ENCODE data around the gene SCGB1A1. TPM values are rescaled to one million over a fixed set of nuclear protein-coding genes. Genes with fewer than 3 reads are reported as not detected.

Gene SCGB1A1
- polyA plus RNA-seq, 3 donors = not detected

DNA sequence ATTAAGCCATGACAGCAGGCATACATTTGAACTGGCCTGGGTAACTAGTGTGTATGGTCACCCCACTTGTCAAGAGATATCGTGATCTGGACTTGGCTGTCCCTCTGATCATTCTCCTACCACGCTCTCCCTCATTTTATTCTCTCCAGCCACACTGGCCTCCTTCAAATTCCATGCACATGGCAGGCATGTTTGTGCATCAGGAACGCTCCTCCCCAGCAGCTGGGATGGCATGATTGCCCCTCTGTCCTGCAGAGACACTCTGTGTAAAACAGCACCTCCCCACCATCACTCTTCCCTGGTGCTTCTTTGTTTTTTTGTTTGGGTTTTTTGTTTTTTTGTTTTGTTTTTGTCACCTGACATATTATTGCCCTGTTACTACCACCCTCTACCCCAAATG is 31.5 kb upstream of the SCGB1A1 start:
- H4K20me1 ChIP-seq (ENCODE audit: insufficient read depth, low read length) = no peaks in the 10 kb centered on the region
- peak overlapping the region in 1 of 7 donors; percentile 62 for H3K27ac Mint-ChIP-seq

DNA sequence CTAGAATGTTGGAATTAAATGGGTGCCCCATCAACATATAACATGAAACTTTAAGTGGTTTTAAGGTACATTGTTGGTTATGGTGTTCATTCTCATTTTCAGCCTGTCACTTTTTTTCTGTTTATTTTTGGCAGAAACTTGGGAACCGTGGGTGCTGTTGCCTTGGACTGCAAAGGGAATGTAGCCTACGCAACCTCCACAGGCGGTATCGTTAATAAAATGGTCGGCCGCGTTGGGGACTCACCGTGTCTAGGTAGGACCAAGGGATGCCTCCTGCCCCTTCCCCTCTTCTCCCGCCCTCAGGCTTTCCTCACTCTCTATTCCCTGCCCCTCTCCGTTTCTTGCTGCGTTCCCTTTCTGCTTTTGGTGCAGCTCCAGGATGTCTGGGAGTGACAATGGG is 29.8 kb upstream of the SCGB1A1 start:
- Histone ChIP-seq H3K9me3 (replicated peaks in 1 of 2; ENCODE audit: control insufficient read depth in 1 of 2, insufficient read depth in 1 of 2, low read length in 2 of 2) (no peaks in the 10 kb centered on the region), H3K9ac (ENCODE audit: insufficient read depth, low read length, poor library complexity, severe bottlenecking) (no peak overlapping the region), H3K27me3 (ENCODE audit: control insufficient read depth in 2 of 2, insufficient read depth in 2 of 2, low read length in 2 of 2) (no peaks in the 10 kb centered on the region), H3K4me2 (replicated peaks; ENCODE audit: extremely low read depth, low read length, poor library complexity, severe bottlenecking) (no peak overlapping the region), H3K79me2 (ENCODE audit: insufficient read depth, low read length) (no peaks in the 10 kb centered on the region), H3K36me3 (replicated peaks in 1 of 2; ENCODE audit: control insufficient read depth in 1 of 2, insufficient read depth in 2 of 2, low read length in 2 of 2) (peaks cover 32 to 40% of the 10 kb centered on the region in 2 donors), H3K27ac (ENCODE audit: low read depth in 1 of 2, low read length in 2 of 2) (no peak overlapping the region), H2AFZ (ENCODE audit: insufficient read depth, low read depth, low read length, poor library complexity, severe bottlenecking) (no peak overlapping the region), H4K20me1 (ENCODE audit: insufficient read depth, low read length) (no peaks in the 10 kb centered on the region), H3K4me3 (replicated peaks in 1 of 3; ENCODE audit: low read depth in 2 of 3, low read length in 3 of 3) (no peak overlapping the region), H3K4me1 (ENCODE audit: control insufficient read depth in 1 of 2, insufficient read depth in 2 of 2, low read length in 2 of 2) (peaks cover 0 to 8% of the 10 kb centered on the region in 2 donors)
- Mint-ChIP-seq H3K4me3 (no peak overlapping the region), H3K27ac (no peak overlapping the region), H3K9me3 (no peaks in the 10 kb centered on the region), H3K27me3 (ENCODE audit: low read depth in 3 of 3) (peaks cover 0 to 1% (median 0%) of the 10 kb centered on the region in 3 donors), H3K36me3 (peaks cover 25 to 51% of the 10 kb centered on the region in 2 donors), H3K4me1 (peaks cover 10% of the 10 kb centered on the region)
- intact Hi-C loops (cut with micrococcal nuclease) = no loop called here
- TF ChIP-seq, protein P1, sequence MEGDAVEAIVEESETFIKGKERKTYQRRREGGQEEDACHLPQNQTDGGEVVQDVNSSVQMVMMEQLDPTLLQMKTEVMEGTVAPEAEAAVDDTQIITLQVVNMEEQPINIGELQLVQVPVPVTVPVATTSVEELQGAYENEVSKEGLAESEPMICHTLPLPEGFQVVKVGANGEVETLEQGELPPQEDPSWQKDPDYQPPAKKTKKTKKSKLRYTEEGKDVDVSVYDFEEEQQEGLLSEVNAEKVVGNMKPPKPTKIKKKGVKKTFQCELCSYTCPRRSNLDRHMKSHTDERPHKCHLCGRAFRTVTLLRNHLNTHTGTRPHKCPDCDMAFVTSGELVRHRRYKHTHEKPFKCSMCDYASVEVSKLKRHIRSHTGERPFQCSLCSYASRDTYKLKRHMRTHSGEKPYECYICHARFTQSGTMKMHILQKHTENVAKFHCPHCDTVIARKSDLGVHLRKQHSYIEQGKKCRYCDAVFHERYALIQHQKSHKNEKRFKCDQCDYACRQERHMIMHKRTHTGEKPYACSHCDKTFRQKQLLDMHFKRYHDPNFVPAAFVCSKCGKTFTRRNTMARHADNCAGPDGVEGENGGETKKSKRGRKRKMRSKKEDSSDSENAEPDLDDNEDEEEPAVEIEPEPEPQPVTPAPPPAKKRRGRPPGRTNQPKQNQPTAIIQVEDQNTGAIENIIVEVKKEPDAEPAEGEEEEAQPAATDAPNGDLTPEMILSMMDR (IDR thresholded peaks at IDR 0.05) = no peak
- DNase-seq = no peak
- 100% methylated on average over 2 of the region's 11 CpGs for WGBS (ENCODE audit: insufficient coverage)

More for the DNA sequence above, 31.5 kb upstream of the SCGB1A1 start:
- no peak overlapping the region for H3K4me3 ChIP-seq (replicated peaks in 1 of 3; ENCODE audit: low read depth in 2 of 3, low read length in 3 of 3)
- H2AFZ ChIP-seq (ENCODE audit: insufficient read depth, low read depth, low read length, poor library complexity, severe bottlenecking) = no peak overlapping the region
- H3K36me3 Mint-ChIP-seq = peaks cover 24 to 49% of the 10 kb centered on the region in 2 donors
- H3K9me3 ChIP-seq (replicated peaks in 1 of 2; ENCODE audit: control insufficient read depth in 1 of 2, insufficient read depth in 1 of 2, low read length in 2 of 2) = no peaks in the 10 kb centered on the region
- WGBS (ENCODE audit: insufficient coverage) = 100% methylated on average over 1 of the region's 3 CpGs
- peaks cover 7% of the 10 kb centered on the region for H3K4me1 Mint-ChIP-seq
- no peaks in the 10 kb centered on the region for H3K27me3 ChIP-seq (ENCODE audit: control insufficient read depth in 2 of 2, insufficient read depth in 2 of 2, low read length in 2 of 2)
- no peaks in the 10 kb centered on the region for H3K79me2 ChIP-seq (ENCODE audit: insufficient read depth, low read length)
- no peak overlapping the region for H3K4me3 Mint-ChIP-seq
- no peak overlapping the region for H3K4me2 ChIP-seq (replicated peaks; ENCODE audit: extremely low read depth, low read length, poor library complexity, severe bottlenecking)
- DNase-seq = no peak
- TF ChIP-seq, protein P1 (IDR thresholded peaks at IDR 0.05) = no peak
- intact Hi-C loops (cut with micrococcal nuclease) = no loop called here
- peaks cover 0 to 8% of the 10 kb centered on the region in 2 donors for H3K4me1 ChIP-seq (ENCODE audit: control insufficient read depth in 1 of 2, insufficient read depth in 2 of 2, low read length in 2 of 2)
- no peak overlapping the region for H3K27ac ChIP-seq (ENCODE audit: low read depth in 1 of 2, low read length in 2 of 2)
- H3K9me3 Mint-ChIP-seq = no peaks in the 10 kb centered on the region
- peaks cover 0 to 1% (median 0%) of the 10 kb centered on the region in 3 donors for H3K27me3 Mint-ChIP-seq (ENCODE audit: low read depth in 3 of 3)
- peaks cover 30 to 35% of the 10 kb centered on the region in 2 donors for H3K36me3 ChIP-seq (replicated peaks in 1 of 2; ENCODE audit: control insufficient read depth in 1 of 2, insufficient read depth in 2 of 2, low read length in 2 of 2)
- H3K9ac ChIP-seq (ENCODE audit: insufficient read depth, low read length, poor library complexity, severe bottlenecking) = no peak overlapping the region
